ENCODE results near the gene OSBPL3.
"Not testable (repeated sequence)": the region's sequence is repeated elsewhere in the genome, so short reads cannot be mapped to it uniquely, and the experiment has no call there.

The OSBPL3 gene

DNA sequence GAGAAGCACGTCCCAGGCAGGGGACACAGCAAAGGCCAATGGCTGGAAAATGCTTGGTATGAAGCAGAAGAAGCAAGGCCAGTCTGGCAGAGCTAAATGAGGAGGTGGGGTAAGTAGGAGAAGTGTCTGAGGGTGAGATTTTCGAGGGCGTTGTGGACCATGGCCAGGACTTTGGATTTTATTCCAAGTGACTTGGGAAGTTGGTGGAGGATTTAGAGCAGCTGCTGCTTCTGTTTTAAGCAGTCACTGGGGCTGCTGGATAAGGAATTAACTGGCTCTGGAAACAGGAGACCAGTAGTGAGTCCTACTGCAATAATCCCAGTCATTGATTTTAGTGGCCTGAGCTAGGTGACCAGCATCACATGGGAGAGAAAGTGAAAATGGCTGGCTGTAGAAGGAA lies 155.1 kb downstream of the OSBPL3 start:
- no peak for DNase-seq

- DNase-seq: no peak
Measured at GRCh38 chr7:24824400-24824799, 155.6 kb downstream of the OSBPL3 start.

GRCh38 chr7:24821754-24822054 lies 158.3 kb downstream of the OSBPL3 start:
- DNase-seq: no peak

- DNase-seq: peak; percentile 84
Measured at GRCh38 chr7:24821045-24821753, 158.8 kb downstream of the OSBPL3 start.

DNA sequence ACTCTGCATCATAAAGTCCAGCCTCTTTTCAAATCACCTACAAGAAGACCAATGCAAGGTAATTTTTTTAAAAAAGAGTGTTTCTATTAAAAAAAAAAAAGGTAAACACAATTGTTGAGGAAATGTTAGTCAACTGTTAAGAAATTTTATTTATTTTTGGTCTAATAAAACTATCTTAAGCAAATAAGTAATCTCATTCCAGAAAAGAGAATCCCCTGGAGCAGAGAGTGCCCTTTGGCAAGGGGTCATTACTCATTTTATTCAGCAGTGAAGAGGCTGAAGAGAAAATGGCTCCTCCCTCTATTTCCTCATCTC lies 159.3 kb downstream of the OSBPL3 start:
- DNase-seq: no peak

- DNase-seq: peak; percentile 84
Measured at GRCh38 chr7:24819916-24820689, 159.9 kb downstream of the OSBPL3 start.

DNA sequence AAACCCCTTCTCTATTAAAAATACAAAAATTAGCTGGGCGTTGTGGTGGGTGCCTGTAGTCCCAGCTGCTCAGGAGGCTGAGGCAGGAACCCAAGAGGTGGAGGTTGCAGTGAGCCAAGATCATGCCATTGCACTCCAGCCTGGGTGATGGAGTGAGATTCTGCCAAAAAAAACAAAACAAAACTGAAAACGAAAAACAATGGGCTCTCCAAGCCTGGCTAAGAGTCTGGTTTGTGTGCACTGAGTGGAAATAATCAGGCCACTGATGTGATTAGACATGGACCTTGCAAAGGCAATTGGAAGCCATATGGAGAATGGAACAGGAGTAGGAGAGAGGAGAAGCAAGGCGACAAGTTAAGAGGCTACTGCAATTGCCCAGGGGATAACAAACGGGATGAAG lies 162.6 kb downstream of the OSBPL3 start:
- DNase-seq: no peak

DNA sequence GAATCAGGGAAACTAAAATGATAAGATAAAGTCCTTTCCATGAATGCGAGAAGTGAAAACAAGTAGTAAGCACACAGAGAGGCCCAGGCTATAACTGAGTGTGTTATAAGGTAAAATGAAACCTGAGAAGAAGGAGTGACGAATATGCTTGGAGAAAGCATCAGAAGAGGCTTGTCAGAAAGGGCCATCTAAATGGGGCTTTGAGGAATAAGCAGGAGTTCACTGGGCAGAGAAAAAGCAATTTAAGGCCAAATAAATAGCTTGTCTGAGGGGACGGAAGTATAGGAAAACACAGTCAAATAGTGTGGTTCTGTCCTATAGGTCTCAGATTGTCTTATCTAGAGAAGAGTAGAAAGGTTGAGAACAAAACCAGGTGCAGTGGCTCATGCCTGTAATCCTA lies 163.1 kb downstream of the OSBPL3 start:
- no peak for DNase-seq

- DNase-seq: peak; percentile 74
Measured at GRCh38 chr7:24812305-24812945, 167.6 kb downstream of the OSBPL3 start.

DNA sequence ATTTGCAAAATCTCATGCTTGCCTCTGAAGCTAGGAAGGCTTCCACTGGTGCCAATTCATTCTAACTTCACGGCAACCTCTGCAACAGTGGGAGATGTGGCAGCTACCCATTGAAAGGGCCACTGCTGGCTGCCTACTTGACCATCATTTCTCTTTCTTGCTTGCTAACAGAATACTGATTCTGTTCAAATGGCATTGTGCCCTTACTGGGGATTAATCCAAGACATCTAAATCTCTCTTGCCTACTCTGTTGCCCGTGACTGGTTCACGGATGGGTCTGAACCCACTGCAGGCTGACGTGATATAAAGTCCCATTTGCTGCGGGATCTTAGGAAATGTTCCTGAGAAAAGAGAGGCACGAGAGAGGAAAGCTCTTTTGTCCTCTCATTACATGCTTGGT lies 171.5 kb downstream of the OSBPL3 start:
- no peak for DNase-seq

GRCh38 chr7:24802300-24802699 lies 177.7 kb downstream of the OSBPL3 start:
- DNase-seq: no peak

- no peak for DNase-seq
Measured at GRCh38 chr7:24801883-24802282, 178.1 kb downstream of the OSBPL3 start.

- no peak for DNase-seq
Measured at GRCh38 chr7:24800667-24801066, 179.3 kb downstream of the OSBPL3 start.

- DNase-seq: no peak
Measured at GRCh38 chr7:24800073-24800472, 179.9 kb downstream of the OSBPL3 start.

- DNase-seq: no peak
Measured at GRCh38 chr7:24799506-24799905, 180.5 kb downstream of the OSBPL3 start.

- no peak for DNase-seq
Measured at GRCh38 chr7:24798261-24798660, 181.7 kb downstream of the OSBPL3 start.

DNA sequence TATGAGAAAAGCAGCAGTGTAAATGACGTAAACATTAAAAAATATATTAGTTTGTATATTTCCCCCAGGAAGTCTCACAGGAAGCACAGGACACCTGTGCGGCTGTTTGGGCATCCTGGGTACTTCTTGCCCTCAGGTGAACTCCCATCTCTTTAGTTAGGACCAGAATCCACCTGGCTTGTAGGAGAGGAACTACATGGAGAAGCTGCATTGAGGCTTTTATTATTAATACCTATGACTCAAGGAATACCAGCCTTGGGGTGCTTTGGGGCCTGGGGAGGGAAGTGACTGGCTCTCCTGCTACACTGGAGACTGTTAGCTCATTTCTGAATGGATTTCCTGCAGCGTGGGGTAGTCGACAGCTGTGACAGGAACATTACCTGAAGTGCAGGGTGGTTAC lies 182.7 kb downstream of the OSBPL3 start:
- DNase-seq: no peak

- no peak for DNase-seq
Measured at GRCh38 chr7:24795407-24795767, 184.6 kb downstream of the OSBPL3 start.

- not testable (repeated sequence) for DNase-seq
Measured at GRCh38 chr7:24794751-24795406, 185.1 kb downstream of the OSBPL3 start.

DNA sequence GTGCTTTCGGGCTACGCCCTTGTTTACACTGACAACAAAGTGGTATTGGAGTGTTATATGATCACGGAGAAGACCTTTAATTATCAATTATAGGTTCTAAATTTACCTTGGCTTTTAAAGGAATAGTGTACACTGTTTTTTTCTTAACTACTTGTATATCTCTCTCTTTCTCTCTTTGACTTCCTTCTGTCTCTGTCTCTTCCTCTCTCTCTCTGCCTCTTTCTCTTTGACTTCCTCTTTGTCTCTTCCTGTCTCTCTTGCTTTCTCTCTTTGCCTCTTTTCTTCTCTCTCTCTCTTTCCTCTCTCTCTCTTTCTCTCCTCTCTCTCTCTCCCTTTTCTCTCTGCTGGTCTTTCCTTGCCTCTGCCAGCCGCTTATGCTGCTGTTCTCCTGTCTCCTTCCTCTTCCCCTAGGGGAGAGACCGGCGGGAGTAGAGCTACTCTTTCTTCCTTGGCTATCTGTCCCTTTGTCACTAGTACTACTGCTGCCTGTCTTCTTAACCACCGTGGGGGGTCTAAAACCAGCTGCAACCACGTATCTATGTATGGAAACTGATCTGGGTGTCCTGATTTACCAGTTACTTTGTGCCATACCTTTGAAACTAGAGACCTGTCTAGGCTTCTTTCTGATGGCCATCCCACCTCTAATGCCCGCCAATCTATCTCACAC lies 185.9 kb downstream of the OSBPL3 start:
- no peak for DNase-seq

DNA sequence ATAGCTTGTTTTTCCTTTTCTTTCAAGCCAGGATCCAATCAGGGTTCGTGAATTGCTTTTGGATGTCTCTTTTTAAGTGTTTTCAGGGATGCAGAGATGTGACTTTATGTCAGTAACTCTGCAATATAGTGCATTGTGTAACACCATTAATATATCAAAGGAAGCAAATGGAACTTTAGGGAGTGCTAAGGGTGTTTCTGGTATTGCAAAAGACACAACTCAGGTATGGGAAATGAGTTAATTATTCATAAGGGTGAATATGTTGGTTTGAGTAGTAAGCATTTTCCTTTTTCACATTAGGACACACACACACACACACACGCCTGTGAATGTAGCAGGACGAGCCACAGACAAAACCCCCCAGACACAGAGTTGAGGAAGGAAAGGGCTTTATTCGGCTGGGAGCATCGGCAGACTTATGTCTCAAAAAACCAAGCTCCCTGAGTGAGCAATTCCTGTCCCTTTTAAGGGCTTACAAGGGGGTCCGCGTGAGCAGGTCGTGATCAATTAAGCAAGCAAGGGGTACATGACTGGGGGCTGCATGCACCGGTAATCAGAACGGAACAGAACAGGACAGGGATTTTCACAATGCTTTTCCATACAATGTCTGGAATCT lies 190.9 kb downstream of the OSBPL3 start:
- DNase-seq: no peak

DNA sequence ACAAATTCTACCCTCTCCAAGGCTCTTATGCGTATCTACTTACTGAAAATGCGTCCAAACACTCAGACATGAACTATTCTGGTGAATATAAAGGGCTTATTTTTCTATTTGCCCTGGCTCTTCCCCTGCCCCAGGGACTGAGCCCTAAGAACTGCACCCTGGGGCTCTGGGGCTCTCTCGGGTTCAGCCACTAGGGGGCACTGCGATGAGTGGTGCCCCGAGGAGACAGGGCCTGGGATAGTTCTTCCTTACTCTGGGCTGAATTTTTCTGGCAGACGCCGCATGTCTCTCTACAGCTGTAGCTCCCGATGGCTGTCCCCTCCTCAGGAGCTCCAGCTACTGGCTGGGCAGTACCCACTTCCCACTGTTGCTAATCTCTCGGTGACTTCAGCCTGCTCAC lies 191.9 kb downstream of the OSBPL3 start:
- no peak for DNase-seq

DNA sequence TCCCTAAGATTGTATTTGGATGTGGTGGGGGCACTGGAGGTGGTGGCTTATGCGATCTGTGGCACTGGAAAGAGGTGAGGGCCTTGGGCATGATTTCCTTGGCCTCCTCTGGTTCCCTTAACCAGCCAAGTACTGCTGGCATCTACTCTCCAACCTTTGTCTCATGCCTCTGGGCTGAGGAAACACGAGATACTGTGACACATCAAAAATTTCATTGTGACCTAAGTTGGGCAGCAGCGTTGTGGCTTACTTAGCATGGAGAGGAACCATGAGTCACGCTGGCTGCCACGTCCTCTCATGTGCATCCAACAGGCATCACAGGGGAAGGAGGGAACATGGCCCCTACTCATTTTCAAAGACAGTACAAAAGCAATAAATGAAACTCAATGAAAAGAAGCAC lies 193.0 kb downstream of the OSBPL3 start:
- DNase-seq: no peak
